HG03196 (cell line): ENCODE data around the gene KIAA1958.
"Not testable (repeated sequence)": the region's sequence is repeated elsewhere in the genome, so short reads cannot be mapped to it uniquely, and the experiment has no call there.

Experiments used
- ATAC-seq: cut with Tn5 transposase; IDR thresholded peaks from one replicate; pipeline ENCODE4 v1.9.1; 2021; ENCODE audit not compliant: unreplicated experiment

KIAA1958 gene

DNA sequence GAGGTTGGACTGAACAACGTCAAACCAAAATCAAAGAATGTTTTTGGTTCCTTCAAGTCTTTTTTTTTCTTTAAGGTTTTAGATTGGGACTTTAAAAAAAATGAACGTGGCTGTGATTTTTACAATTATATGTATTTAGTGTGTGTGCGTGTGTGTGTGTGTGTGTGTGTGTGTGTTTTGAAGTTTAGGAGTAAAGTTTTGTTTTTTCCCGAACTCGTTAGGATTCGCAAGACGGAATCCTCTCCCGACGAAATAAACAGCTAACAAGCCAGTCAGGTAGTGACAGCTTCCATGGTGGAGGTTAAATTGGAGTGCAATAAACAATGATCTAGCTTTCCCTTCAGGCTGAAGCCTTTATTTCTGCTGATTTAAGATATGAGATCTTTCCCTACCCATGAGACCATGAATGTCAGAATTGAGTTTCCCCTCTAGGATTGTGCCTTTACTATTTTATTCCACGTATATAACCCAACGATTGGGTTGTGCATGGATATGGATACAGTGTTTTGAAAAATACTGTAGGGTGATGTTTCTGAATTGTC is 1.2 kb downstream of the KIAA1958 start:
- ATAC-seq = no peak

DNA sequence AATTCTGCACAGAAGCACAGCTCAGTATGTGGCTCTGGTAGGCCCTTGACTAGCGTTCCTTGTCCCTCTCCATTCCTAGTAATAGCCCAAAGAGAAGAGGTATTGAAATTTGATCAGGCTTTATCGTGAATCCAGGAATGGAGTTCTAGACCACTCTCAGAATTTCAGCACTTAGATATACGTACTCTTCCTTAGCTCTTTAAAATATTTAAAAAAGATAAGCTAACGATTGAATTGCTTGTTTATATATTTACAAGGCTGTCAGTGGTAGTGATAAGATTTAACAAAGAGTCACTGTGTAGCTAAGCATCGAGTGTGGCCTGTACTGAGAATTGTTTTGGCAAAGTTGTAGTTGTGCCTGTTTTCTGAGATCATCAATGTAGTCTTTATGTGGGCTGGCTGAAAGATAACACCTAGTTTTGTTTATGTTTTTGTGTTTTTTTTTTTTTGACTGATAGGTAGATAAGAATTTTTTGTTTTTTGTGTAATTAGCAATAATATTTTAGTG is 2.5 kb downstream of the KIAA1958 start:
- ATAC-seq = no peak

DNA sequence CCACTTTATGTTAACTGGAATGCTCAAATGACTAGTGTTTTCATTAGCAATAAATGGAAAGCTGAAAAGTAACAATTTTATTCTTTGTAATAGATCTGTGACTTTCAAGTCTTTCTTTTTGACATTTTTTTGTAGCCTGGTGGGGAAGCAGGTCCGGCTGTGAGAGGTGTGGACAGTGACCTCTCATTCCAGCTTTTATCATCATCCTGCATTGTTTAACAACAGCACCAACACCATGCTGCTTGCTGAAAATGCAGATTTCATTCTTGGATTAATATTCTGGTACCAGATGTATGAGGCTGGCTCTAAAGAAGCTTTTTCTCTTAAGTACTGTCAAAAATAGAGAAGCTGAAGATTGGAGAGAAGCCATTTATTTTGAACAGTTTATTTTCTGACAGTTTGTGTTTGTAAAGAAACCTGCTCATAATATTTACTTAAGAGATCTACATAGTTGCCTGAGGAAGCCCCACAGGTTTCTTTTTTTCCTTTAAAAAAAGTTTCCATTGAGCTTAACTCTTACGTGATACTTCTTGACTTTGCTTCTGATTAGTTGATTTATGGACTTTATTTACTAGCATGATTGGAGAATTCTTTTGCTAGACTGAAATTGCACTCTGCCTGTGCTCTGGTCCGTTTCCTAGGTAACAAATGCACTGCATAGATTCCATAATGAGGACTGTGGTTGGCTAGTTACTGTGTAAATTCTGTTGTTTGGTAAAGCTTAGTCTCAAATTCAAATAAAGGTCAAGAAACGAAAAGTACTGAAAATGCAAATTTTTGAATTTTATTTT is 3.4 kb downstream of the KIAA1958 start:
- no peak for ATAC-seq

DNA sequence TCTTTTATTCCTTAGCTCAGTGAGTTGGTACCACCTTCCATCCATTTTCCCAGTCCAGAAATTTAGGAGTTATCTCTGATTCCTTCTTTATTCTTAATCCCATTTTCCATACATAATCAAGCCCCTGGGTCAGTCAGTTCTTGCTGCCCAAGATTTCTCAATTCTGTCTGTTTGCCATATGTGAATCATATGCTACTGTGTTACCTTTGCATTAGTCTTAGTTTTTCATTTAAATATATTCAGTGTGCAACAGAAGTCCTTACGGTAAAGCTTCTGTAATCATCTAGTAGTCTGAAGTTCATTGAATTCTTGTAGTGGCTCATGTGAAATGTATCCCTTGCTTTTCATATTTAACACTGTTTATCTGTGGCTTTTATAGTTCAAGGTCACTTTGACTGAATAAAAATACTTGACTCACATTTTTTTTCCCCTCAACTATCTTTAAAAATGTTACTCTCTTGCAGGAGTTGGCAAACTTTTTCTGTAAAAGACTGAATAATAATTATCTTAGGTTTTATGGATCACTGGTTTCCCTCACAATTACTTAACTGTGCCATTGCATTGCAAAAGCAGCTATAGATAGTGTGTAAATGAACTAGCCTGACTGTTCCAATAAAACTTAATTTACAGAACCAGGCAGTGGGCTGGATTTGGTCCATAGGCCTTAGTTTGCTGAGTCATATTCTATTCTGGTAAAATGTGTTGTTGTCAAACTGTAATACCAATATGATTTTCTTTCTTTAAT is 6.9 kb downstream of the KIAA1958 start:
- no peak for ATAC-seq

DNA sequence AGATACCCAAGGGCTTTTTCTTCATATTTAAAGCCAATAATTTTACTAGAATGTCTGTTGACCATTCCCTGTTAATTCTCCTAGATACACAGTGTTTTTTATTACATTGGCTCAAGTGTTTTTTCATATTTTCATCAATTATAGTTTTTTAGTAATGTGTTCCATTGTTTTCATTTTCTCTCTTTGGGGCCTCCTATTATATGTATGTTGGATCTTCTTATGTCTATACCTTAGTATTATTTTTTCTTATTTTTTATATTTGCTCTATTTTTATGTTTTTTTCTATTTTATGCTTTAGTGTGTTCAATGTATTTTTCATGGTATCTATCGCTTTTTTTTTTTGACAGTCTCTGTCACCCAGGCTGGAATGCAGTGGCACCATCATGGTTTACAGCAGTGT is 7.5 kb downstream of the KIAA1958 start:
- no peak for ATAC-seq

- no peak for ATAC-seq
These were observed 9.0 kb downstream of the KIAA1958 start for GRCh38 chr9:112495614-112496013.

GRCh38 chr9:112496074-112496722 is 9.6 kb downstream of the KIAA1958 start:
- no peak for ATAC-seq

DNA sequence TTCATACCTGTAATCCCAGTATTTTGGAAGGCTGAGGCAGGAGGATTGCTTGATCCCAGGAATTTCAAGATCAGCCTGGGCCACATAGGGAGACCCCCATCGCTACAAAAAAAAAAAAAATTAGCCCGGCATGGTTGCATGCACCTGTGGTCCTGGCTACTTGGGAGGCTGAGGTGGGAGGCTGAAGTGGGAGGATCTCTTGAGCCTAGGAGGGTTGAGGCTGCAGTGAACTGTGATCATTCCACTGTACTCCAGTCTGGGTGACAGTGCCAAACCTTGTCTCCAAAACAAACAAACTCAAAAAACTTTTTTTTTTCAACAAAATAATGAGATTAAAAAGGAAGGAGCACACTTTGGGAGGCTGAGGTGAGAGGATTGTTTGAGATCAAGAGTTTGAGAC is 14.2 kb downstream of the KIAA1958 start:
- no peak for ATAC-seq

DNA sequence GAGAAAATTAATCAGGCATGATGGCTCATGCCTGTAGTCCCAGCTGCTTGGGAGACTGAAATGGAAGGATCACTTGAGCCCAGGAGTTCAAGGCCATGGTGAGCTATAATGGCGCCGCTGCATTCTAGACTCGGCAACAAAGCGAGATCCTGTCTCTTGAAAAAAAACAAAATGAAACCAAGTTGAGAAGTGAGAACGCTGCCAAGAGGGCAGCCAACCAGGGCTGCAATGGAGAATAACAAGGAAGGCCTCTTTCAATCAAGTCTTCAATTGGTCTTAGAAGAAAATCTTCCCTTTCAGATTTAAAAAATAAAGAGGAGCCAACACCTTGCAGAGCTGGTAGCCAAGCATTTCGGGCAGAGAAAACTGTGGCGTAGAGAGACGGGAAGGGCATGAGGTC is 14.7 kb downstream of the KIAA1958 start:
- ATAC-seq = no peak

DNA sequence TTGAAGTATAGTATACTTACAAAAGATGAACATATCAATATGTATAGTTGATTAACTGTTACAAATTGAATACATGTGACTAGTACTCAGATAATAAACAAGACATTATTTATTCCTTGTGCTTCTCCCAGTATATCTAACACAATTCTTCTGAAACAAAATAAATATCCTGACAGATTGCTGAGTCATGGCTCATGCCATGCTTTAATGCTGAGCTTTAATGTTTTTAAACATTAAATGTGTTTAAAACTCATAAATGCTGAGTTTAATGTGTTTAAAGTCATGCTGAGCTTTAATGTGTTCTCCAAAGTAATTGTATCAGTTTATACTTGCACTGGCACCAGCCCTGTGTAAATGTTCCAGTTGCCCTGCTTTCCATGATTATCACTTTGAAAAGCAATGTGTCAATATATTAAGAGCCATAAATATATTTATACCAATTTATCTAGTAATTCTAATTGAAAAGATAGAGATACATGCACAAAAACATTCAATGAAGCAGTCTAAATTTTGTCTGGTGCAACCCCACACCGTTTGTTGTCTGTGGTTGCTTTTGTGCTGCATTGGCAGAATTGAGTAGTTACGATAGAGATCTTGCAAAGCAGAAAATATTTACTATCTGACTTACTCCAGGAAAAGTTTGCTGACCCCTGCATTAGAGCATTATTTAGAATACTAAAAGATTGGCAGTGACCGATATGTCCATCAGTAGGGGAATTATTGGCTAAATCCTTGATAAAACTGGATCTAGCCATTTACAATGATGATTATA is 15.7 kb downstream of the KIAA1958 start:
- ATAC-seq = no peak

DNA sequence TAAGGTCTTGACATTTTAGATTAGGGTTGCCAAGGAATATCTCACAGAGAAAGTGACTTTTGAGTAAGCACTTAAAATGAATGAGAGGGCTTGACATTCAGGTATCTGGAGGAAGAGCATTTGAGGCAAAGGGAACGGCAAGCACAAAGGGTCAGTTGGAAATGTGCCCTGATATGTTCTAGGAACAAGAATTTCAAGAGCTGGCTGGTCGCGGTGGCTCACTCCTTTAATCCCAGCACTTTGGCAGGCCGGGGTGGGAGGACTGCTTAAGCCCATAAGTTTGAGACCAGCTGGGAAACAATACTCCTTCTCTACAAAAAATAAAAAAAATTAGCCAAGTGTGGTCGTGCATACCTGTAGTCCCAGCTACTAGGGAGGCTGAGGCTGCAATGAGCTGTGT is 16.5 kb downstream of the KIAA1958 start:
- no peak for ATAC-seq

DNA sequence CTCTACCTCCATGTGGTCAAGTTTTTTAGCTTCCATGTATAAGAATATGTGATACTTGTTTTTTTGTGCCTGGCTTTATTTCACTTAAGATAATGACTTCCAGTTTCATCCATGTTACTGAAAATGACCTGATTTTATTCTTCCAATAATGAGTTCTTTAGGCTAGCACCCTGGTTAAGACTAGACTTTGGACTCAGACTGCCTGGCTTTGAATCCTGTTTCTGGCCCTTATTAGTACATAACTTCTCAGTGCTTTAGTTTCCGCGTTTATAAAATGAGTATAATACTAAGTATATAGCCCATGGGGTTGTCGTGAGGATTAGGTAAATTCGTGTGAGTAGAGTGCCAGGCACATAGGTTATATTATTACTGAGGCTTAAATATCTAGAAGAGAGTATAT is 18.5 kb downstream of the KIAA1958 start:
- ATAC-seq = no peak

DNA sequence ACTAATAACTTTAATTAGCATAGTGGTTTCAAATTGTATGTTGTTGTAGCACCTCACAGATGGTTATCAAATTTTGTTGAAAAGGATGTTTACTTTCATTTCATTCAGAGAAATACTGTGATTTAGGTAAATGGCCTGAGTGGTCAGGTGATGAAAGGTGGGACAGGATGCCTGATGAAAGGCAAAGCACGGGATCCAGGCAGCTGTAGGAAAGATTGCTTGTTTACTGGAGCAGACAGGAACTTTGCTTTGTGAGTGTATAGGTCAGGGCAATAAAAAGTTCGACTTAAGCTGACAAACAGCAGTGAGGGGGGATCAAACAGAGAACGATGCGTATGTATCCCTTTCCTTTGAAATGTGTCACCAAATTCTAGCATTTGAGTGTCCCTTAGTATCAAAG is 19.0 kb downstream of the KIAA1958 start:
- ATAC-seq = no peak

DNA sequence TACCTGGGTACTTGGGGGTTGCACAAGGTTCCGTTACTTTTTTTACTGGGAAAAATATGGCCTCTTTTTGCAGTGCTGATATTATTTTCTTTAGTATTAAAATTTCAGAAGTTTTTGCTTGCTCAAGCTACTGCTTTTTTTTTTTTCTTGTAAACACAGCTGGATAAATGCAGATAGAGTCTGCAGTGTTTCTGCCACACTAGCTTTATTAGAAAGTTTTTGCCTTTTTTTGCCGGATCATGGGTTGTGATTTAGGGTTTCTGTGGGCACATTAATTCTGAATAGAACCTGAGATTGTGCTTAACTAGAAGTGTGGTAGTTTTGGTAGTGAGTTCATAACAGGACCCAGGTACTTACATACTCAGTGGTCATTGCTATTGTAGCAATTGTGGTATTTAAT is 19.9 kb downstream of the KIAA1958 start:
- ATAC-seq = no peak

GRCh38 chr9:112507001-112507680 is 20.5 kb downstream of the KIAA1958 start:
- ATAC-seq = no peak

DNA sequence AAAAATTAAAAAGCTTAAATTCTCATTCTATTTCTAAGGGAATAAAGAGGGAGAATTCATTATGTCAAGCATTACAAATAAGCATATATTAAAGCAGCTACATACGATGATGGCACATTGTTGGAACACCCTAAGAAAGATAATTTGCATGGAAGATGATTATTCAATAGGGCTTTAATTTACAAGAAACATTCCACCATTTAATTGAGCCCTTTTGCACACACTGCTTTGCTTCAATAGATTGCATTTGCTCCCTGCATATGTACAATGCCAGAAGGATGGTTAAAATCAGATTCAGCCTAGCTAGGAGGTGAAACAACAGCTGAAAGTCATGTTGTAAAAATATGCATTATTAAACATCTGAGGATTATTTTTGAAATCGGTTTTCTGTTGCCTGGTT is 21.8 kb downstream of the KIAA1958 start:
- no peak for ATAC-seq

DNA sequence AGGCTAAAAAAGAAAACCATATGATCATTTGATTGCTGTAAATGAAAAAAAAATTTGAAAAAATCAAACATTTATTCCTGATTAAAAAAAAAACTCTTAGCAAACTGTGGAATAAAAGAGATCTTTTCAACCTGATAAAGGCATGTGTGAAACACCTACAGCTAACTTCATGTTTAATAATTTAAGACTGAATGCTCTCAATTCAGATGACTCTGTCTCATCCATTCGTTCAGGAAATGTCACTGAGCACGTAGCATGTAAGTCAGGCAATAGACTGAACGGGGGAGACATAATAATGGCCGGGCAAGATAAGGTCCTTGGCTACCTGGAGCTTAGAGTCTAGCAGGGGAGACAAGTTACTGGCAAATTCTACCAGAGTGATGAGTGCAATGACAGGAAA is 25.8 kb downstream of the KIAA1958 start:
- not testable (repeated sequence) for ATAC-seq

- ATAC-seq = no peak
These were observed 30.1 kb downstream of the KIAA1958 start for GRCh38 chr9:112516769-112517168.

- ATAC-seq = no peak
These were observed 33.4 kb downstream of the KIAA1958 start for GRCh38 chr9:112520069-112520468.

- no peak for ATAC-seq
These were observed 34.0 kb downstream of the KIAA1958 start for GRCh38 chr9:112520656-112521055.
